Ovary (tissue), 3 donors: ENCODE results near the gene CEP44.

ENCODE experiments used
- EP300 ChIP-seq: sonication (generic); formaldehyde crosslinking; IDR thresholded peaks from one replicate; pipeline ENCODE4 v1.6.1; 2017; ENCODE audit warnings: antibody characterized with exemption
- POLR2A ChIP-seq: fragments of 450-650 bp; IDR thresholded peaks from one replicate; pipeline ENCODE4 v1.6.1; 2017; ENCODE audit warnings: antibody characterized with exemption, mild to moderate bottlenecking, moderate library complexity
- TF ChIP-seq, protein P1 (sequence below), 3 donors: fragments of 450-650 bp in 2 of 3; fragments of 200-600 bp in 1 of 3; IDR thresholded peaks; one replicate each; pipeline versions ENCODE4 v1.5.1 to v1.8.0; 2016 to 2022; ENCODE audit warnings: antibody characterized with exemption in 3 of 3, mild to moderate bottlenecking in 1 of 3
- donor health status: DM: no; HTN: no; CAD: no.

DNA sequence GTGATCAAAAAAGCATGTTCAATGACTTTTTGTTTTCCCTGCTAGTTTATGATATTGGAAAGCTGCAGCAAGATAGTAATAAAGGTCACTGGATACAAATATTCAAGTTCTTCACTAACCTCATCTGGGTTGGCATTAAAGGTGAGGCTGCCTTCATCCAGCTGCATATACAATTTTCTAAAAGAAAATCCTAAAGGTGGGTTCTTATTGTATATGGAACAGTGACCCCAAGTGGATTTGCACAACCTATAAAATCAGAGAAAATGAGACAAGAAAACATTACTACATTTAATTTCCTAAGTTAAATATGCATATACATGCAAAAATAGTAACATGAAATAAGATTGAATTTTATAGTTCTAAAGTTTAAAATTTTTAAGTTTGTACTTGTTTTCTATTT, 24.1 kb upstream of the CEP44 start:
- TF ChIP-seq, protein P1, sequence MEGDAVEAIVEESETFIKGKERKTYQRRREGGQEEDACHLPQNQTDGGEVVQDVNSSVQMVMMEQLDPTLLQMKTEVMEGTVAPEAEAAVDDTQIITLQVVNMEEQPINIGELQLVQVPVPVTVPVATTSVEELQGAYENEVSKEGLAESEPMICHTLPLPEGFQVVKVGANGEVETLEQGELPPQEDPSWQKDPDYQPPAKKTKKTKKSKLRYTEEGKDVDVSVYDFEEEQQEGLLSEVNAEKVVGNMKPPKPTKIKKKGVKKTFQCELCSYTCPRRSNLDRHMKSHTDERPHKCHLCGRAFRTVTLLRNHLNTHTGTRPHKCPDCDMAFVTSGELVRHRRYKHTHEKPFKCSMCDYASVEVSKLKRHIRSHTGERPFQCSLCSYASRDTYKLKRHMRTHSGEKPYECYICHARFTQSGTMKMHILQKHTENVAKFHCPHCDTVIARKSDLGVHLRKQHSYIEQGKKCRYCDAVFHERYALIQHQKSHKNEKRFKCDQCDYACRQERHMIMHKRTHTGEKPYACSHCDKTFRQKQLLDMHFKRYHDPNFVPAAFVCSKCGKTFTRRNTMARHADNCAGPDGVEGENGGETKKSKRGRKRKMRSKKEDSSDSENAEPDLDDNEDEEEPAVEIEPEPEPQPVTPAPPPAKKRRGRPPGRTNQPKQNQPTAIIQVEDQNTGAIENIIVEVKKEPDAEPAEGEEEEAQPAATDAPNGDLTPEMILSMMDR (IDR thresholded peaks at IDR 0.05): no peak
- no peak for TF ChIP-seq POLR2A
- TF ChIP-seq EP300: no peak
